Measurements from ENCODE around the gene GGTA1.

GGTA1 gene

DNA sequence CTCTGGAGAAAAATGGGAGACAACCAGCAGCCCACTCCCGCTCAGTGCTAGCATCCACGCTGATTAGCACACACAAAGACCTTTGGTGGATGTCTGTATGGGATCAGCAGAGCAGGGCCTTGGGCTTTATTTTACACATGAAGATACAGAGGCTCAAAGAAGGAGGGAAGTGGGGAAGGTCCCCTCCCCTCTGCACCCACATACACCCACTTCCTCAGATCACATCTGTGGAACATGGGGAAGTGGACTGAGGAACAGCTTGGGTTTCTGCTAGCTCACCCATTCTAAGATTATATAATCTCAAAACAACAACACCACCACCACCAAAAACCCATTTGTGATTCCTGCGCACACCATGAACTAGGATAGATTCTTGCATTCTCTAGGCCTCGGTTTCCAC, 14.0 kb downstream of the GGTA1 start:
- Histone ChIP-seq H3K27ac (ENCODE audit: low read depth, low read length) (no peak overlapping the region), H3K36me3 (ENCODE audit: control insufficient read depth, low read length) (no peaks in the 10 kb centered on the region)

DNA sequence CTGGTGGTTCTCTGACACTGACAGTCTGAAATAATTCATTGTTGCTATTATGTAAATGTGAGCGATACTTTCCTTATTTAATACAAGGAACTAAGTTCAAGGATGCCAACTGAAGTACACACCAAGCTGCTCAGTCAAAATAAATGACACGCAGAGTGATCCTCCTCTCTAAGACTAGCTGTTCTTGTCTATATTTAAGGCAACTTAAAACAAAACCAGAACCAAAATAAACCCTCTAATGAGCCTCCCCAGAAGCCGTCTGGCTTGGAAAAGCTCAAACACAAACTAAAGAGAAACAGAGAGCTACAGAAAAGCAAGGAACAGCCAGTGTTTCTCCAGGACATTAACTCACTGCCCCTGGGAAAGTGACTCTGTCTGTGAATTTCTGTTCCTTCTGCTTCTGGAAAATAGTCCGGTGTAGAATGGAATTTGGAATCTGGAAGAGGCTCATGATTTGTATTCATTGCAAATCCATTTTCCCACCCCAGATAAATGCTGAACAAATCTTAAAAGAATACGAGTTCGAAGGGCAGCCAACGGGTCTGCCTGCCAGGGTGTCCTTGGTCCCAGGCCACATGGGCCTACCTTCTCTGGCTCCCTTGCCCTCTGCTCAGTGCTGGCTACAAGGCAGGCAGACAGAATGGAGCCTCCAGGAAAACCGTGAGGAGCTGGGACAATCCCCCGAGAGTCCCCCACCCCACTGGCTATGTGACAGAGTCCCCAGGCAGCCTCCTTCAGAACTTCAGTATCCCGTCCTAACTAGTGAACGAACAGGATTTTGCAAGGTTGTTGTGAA, 14.8 kb downstream of the GGTA1 start:
- TF ChIP-seq CTCF (IDR thresholded peaks at IDR 0.05; ENCODE audit: low read depth, low read length, poor library complexity, severe bottlenecking) (no peak), EZH2phosphoT487 (IDR thresholded peaks at IDR 0.05; ENCODE audit: borderline replicate concordance, low read length) (no peak)
- H3K4me1 ChIP-seq (ENCODE audit: control insufficient read depth, low read length) = peaks cover 7% of the 10 kb centered on the region; the same call in 1 of the 2 replicates
- H3F3A ChIP-seq (ENCODE audit: control insufficient read depth, insufficient read depth) = no peaks in the 10 kb centered on the region
- H3K4me2 ChIP-seq (ENCODE audit: low read length) = no peak overlapping the region
- no peaks in the 10 kb centered on the region for H4K20me1 ChIP-seq (ENCODE audit: control insufficient read depth, insufficient read depth, low read depth, low read length)
- H3K9me2 ChIP-seq (replicated peaks; ENCODE audit: control insufficient read depth, low read length) = no peaks in the 10 kb centered on the region
- no peaks in the 10 kb centered on the region for H3K79me2 ChIP-seq (ENCODE audit: control insufficient read depth, low read length)
- H3K36me3 ChIP-seq (ENCODE audit: control insufficient read depth, low read length) = no peaks in the 10 kb centered on the region
- H3K27ac ChIP-seq (ENCODE audit: low read depth, low read length) = no peak overlapping the region
- H3K4me3 ChIP-seq (ENCODE audit: low read length) = no peak overlapping the region
- no peaks in the 10 kb centered on the region for H3K9me3 ChIP-seq (ENCODE audit: control insufficient read depth, insufficient read depth, low read length)
- H3K27me3 ChIP-seq (ENCODE audit: control insufficient read depth, low read length) = peaks cover 9% of the 10 kb centered on the region

More for the DNA sequence above, 14.0 kb downstream of the GGTA1 start:
- Histone ChIP-seq H3K27me3 (ENCODE audit: control insufficient read depth, low read length) (peaks cover 9% of the 10 kb centered on the region), H3F3A (ENCODE audit: control insufficient read depth, insufficient read depth) (no peaks in the 10 kb centered on the region), H3K9me3 (ENCODE audit: control insufficient read depth, insufficient read depth, low read length) (no peaks in the 10 kb centered on the region), H3K4me1 (ENCODE audit: control insufficient read depth, low read length) (peaks cover 7% of the 10 kb centered on the region; the same call in 1 of the 2 replicates), H4K20me1 (ENCODE audit: control insufficient read depth, insufficient read depth, low read depth, low read length) (no peaks in the 10 kb centered on the region), H3K4me3 (ENCODE audit: low read length) (no peak overlapping the region), H3K79me2 (ENCODE audit: control insufficient read depth, low read length) (no peaks in the 10 kb centered on the region), H3K9me2 (replicated peaks; ENCODE audit: control insufficient read depth, low read length) (no peaks in the 10 kb centered on the region), H3K4me2 (ENCODE audit: low read length) (no peak overlapping the region)
- TF ChIP-seq CTCF (IDR thresholded peaks at IDR 0.05; ENCODE audit: low read depth, low read length, poor library complexity, severe bottlenecking) = no peak
- no peak for TF ChIP-seq EZH2phosphoT487 (IDR thresholded peaks at IDR 0.05; ENCODE audit: borderline replicate concordance, low read length)

- Histone ChIP-seq H3K4me3 (ENCODE audit: low read length) (no peak overlapping the region), H3K27me3 (ENCODE audit: control insufficient read depth, low read length) (peaks cover 13% of the 10 kb centered on the region), H3K36me3 (ENCODE audit: control insufficient read depth, low read length) (no peaks in the 10 kb centered on the region), H4K20me1 (ENCODE audit: control insufficient read depth, insufficient read depth, low read depth, low read length) (no peaks in the 10 kb centered on the region), H3K79me2 (ENCODE audit: control insufficient read depth, low read length) (no peaks in the 10 kb centered on the region), H3F3A (ENCODE audit: control insufficient read depth, insufficient read depth) (no peaks in the 10 kb centered on the region), H3K9me3 (ENCODE audit: control insufficient read depth, insufficient read depth, low read length) (no peaks in the 10 kb centered on the region), H3K4me1 (ENCODE audit: control insufficient read depth, low read length) (peaks cover 7% of the 10 kb centered on the region; the same call in 1 of the 2 replicates), H3K27ac (ENCODE audit: low read depth, low read length) (no peak overlapping the region), H3K9me2 (replicated peaks; ENCODE audit: control insufficient read depth, low read length) (no peaks in the 10 kb centered on the region), H3K4me2 (ENCODE audit: low read length) (no peak overlapping the region)
- no peak for TF ChIP-seq CTCF (IDR thresholded peaks at IDR 0.05; ENCODE audit: low read depth, low read length, poor library complexity, severe bottlenecking)
- TF ChIP-seq EZH2phosphoT487 (IDR thresholded peaks at IDR 0.05; ENCODE audit: borderline replicate concordance, low read length) = no peak
Observed at GRCh38 chr9:121483473-121484031, 16.1 kb downstream of the GGTA1 start.

All from DOHH2 (cell line).